ENCODE data around the gene PARP3.
A peak's percentile ranks its signal among the peaks of the same experiment; 100 is the strongest.
"Not testable (repeated sequence)": the region's sequence is repeated elsewhere in the genome, so short reads cannot be mapped to it uniquely, and the experiment has no call there.

PARP3 gene

DNA sequence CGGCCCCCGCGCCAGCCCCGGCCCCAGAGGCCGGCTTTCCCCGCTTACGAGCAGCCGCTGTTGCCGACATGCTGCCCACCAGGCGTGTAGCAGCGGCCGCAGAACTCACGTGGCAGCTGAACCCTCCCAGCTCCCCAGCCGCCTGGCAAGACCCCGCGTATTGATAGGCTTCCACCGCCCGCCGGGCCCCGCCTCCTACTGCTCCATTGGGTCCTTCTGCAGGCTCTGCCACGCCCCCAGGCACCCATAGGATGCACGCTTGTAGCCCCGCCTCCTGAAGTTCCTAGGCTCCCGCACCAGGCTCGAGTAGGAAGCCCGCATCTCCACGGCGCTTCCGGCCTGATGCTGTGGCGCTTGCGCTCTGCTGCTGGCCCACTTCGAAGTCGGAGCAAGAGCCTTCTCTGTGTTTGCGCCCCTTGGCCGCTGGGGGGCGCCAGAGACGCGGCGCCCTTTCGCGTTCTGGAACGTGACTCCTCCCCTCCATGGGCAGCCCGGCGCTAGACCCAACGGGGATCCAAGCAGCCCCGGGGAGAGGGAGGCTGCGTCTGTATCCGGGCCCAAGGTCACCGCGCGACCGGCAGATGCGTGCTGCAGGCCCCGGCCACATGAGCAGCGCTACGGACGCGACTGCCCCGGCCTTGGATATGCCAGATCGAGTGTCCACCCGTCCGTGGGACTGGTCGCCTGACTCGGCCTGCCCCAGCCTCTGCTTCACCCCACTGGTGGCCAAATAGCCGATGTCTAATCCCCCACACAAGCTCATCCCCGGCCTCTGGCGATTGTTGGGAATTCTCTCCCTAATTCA, at the start of gene PARP3, which contains the start of gene RRP9:
Gene PARP3 (plus strand): TSS at position 566 of the 805 bp plus-strand sequence. CDS start 993 bp downstream, outside the sequence.
Gene RRP9 (minus strand): TSS at position 107 of the 805 bp plus-strand sequence. CDS start 37 bp downstream, at position 70.
- peak; percentile 98 for DNase-seq

DNA sequence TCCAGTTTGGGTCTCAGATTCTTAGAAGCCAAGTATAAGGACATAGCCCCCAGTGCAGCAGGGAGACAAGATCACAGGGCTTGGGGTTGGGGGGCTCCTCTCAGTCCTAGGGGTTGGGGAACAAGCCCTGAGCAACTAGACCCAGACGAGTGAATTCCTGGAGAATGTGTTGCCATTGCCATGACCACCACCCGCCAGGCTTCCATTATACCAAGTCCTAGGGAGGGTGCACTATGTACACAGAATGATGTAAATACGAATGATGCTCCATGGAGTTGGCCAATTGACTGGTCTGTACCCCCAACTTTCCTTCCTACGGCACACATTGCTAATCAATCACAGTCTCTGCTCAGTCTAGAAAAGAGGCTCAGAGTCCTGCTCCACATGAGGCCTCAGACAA, 47.8 kb upstream of the PARP3 start:
- DNase-seq, result no peak

DNA sequence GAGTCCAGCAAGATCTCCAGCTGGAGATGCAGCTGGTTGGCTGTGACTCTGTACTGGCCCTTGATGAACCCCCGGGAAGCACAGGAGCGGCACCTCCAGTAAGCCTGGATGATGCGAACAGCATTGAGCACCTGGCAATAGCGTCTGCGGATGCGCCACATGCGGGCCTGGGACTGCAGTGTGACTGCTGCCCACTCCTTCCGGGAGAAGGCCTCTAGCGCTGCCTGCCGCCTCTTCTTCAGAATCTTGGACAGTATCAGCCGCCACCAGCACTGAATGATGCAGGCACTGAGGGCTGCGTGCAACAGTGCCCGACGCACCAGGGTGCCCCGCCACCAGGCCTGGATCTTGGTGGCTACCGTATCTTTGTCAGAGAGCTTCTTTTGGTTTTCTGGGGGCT, 47.2 kb upstream of the PARP3 start:
- DNase-seq, result no peak

DNA sequence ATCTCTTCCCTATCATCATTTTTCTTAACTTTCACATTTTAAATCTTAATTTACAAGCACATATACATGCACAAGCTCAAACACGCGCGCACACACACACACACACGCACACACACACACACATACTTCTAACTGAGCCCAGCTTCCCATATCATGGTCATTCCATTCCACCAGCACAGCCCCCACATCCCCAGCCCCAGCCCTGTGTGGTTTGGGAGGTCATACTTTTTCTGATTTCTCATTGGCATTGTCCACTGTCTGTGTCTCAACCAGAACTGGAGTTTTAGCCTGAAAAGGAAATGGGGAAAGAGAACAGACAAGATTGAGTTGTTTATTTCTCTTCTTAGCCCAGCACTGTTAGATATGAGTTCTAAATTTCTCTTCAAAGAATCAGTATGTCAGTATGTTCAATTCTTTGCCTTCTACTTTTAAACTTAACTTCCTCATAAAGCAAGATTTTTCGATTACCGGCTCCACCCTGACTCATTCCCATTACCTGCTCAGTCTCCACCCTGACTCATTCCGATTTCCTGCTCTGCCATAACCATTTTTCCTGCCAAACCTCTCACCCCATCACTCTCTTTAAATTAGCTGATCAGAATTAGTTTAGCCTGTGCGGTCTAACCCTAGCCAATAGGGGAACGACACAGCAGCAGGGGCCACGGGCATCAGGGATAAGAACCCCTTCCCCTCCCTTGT, 45.4 kb upstream of the PARP3 start:
- no peak for DNase-seq

DNA sequence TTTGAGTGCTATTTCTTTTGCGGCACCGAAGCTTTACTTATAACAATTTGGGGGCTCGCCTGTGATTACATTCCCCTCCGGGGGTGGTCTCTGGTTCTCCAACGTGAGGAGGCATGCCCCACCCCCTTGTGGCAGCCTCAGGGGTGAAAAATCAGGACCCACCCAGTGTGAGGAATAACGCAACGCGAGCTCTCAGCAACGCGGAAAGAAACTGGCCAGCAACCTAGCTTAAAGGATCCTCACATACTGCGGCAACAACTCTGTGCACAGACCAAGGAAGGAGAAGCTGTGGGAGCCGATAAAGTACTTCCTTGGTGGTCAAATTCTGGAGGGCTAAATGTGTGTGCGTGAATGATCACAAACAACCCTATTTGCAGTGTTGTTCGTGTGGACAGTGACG, 44.8 kb upstream of the PARP3 start:
- DNase-seq, result no peak

DNA sequence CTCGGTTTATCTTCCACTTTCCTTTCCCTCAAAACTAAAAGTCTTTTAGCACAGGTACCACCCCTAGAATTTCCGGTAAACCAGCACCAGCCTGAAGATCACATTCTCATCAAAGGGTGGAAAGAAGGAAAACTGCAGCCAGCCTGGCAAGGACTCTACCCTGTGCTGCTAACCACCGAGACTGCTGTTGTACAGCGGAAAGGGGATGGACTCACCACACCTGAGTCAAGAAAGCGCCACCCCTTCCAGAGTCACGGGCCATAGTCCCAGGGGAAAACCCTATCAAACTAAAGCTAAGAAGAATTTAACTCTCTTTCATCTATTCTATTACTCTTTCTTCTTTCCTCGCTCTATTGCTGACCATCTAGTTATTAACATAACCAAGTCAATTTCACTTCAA, 42.1 kb upstream of the PARP3 start:
- not testable (repeated sequence) for DNase-seq

DNA sequence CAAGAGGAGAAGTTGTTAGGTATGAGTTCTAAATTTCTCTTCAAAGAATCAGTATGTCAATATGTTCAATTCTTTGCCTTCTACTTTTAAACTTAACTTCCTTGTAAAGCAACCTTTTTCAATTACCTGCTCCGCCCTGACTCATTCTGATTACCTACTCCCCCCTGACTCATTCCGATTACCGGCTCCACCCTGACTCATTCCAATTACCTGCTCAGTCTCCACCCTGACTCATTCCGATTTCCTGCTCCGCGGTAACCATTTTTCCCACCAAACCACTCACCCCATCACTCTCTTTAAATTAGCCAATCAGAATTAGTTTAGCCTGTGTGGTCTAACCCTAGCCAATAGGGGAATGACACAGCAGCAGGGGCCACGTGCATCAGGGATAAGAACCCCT, 39.8 kb upstream of the PARP3 start:
- DNase-seq, result not testable (repeated sequence)

DNA sequence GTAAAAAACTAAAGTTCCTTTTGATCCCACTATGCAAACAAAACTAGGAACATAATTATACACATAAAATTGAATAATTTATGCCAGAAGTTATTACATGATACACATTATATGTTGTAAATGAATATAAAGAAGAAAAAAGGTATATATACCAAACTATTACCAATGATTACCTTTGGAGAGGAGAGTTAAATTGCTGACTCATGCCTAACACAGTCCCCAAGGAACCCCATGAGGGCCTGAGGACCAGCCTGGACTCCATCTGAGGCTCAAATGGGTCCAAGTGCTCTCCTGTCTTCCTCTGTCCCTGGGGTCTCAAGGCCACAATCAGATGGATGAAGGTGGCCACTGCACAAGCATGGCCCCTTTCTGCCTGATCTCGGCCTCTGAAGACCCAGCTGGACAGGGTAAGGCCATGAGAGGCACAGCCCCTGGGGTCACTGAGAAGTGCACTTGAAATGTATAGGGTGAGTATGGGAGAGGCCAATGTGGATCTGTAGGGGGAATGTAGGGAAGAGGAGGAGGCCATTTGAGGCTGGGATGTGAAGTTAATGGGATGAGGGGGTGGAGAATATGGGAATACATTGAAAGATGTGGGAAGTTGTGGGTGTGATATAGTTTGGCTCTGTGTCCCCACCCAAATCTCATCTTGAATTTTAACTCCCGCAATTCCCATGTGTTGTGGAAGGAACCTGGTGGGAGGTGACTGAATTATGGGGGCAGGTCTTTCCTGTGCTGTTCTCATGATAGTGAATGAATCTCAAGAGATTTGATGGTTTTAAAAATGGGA, 37.9 kb upstream of the PARP3 start:
- DNase-seq, result no peak

DNA sequence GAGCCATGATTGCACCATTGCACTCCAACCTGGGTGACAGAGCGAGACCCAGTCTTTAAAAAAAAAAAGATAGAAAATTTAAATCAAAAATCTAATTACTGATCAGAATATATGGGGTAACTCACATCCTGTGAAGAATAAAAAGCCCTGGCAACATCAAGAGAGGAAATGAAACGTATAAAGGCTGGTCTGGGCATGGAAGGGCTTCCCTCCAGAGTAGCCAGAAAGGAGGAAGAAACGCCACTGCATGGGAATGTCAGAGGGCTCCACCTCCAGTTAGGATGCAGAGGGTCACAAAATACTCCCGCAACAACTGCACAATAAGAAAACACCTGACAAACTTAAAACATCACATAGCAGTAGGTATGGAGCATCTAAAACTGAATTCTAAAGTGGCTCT, 34.1 kb upstream of the PARP3 start:
- DNase-seq, result no peak

DNA sequence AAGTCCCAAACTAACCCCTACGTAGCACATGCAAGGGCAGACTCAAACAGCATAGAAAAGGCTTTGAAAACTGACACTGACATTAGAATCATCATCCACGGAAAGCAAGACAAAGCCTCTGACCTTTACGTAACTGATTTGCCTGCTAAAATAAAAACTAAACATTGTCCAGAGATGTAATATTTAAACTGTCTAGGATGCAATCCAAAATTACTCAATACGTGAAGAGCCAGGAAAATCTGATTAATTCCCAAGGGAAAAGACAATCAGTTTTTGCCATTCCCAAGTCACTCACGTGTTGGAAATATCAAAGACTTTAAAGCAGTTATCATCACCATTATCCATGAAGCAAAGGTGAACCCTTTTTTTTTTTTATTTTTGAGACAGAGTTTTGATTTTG, 25.7 kb upstream of the PARP3 start:
- no peak for DNase-seq

DNA sequence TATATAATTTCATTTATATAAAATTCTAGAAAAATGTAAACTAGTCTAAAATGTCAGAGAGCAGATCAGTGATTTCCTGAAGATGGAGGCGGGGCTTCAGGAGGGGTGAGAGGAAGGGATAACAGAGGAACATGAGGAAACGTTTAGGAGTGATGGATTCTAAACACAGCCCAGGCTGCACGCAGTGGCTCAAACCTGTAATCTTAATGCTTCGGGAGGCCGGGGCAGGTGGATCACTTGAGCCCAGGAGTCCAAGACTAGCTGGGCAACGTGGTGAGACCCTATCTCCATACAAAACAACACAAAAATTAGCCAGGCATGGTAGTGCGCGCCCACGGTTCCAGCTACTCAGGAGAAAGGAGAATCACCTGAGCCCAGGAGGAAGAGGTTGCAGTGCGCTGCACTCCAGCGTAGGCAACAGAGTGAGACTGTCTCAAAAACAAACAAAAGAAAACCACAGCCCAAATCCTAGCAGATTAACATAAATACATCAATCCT, 21.0 kb upstream of the PARP3 start:
- no peak for DNase-seq

DNA sequence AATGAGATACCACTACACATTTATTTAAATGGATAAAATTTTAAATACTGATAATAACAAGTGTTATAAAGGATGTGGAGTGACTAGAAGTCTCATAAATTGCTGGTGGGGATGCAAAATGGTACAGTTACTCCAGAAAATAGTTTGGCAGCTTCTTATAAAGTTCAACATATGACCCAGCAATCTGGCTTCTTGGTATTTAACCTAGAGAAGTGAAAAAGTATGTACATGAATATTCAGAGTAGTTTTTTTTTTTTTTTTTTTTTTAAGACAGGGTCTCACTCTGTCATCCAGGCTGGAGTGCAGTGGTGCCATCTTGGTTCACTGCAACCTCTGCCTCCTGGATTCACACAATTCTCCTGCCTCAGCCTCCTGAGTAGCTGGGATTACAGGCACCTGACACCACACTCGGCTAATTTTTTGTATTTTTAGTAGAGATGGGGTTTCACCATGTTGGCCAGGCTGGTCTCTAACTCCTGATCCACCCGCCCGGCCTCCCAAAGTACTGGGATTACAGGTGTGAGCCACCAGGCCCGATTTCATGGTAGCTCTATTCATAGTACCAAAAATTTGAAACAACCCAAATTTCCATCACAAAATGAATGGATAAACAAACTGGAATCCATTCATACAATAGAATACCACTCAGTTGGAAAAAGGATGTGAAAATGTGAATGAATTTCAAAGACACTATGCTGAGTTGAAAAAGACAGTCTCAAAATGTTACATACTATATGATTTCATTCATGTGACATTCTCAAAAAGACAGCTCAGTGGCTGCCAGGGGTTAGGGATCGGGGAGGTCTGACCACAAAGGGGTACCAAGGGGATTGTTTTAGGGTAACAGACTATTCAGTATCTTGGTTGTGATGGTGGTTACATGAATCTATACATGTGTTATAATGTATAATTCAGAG, 14.8 kb upstream of the PARP3 start:
- no peak for DNase-seq

DNA sequence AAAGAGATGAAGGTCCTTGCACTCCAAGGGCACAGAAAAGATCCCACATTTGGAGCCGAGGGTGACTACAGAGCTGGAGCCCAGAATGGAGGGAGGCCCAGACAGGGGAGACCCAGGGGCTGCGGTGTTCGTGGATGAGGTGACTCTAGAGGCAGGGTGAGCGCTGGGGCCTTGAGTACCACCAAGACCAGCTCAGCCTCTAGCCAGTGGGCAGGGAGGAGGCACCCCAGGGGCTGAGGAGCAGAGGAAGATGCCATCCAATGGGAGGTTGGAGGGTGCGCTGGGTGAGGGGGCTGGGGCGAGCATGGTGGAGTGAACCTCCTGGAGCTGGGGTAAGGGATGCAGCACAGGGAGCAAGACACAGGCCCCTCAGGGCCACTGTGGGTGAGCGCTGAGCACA, 13.7 kb upstream of the PARP3 start:
- no peak for DNase-seq

DNA sequence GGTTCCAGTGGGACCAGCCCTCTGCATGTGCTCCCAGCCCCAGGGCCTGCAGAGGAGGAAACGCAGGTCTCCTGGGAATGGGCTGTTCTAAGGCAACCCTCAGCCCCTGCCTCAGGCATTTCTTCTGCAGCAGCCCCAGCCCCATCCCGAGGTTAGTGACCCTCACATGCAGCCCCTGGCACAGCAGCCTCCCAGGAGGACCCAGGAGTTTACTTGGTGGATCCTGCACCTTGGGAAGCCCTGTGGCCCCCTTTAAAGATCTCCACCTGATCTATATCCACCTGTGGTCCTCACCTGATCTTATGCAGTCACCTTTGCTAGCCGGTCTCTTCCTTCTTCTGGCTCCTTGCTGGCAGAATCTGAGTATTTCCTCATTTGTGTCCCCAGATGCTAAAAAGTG, 13.2 kb upstream of the PARP3 start:
- DNase-seq, result not testable (repeated sequence)

DNA sequence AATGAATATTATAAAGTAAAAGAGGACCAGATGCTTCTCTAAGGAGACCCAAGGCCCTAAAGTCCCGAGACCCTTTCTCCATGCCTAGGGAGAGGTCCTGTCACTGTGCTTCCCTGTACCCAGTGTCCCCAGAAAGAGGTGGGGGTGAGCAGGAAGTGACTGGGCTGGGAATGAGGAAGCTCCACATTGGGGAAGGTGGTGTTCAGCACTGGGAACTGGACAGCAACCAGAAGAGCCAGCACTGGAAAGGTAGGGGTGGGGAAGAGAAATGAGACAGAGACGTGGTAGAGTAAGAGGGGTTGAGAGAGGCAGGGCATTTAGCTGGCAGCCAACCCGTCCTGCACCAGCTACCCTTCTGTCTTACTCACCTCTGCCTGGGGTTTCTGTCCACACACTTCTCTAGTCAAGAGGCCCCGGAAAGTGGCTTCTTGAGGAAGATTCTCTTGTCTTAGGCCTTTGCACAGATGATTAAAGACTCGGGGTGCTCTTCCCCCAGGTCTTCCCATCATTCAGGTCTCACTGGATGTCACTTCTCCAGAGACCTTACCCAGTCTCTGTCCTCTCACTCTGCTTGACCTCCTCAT, 12.7 kb upstream of the PARP3 start:
- no peak for DNase-seq

DNA sequence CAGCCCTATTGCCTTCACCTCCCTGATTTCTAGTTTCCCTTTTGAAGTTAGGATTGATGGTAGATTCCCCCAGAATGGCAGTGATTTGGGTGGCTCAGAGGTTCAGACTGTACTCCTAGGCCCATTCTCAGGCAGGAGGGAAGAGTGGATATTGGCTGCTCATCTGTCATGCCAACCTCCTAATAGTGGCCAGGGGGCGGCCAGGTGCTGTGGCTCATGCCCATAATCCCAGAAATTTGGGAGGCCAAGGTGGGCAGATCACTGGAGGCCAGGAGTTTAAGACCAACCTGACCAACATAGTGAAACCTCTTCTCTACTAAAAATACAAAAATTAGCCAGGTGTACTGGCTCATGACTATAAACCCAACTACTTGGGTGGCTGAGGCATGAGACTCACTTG, 11.7 kb upstream of the PARP3 start:
- DNase-seq, result no peak

DNA sequence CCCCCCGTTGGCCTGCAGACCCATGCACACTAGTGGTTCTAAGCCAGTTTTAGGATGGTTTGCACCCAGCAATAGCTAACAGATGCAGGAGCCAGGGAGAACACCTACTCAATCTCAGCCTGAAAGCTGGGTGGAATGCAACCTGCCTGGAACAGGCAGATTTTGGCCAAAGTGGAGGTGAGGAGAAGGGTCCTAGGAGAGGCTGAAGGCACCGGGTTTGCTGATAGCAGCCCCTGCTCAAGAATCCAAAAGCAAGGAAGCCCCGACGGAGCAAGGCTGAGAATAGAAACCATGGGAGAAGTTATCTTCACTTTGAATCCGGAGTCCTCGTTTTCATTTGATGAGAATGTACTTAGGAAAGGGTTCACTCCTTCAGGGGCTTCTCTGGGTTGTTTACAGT, 10.4 kb upstream of the PARP3 start:
- DNase-seq, result no peak

DNA sequence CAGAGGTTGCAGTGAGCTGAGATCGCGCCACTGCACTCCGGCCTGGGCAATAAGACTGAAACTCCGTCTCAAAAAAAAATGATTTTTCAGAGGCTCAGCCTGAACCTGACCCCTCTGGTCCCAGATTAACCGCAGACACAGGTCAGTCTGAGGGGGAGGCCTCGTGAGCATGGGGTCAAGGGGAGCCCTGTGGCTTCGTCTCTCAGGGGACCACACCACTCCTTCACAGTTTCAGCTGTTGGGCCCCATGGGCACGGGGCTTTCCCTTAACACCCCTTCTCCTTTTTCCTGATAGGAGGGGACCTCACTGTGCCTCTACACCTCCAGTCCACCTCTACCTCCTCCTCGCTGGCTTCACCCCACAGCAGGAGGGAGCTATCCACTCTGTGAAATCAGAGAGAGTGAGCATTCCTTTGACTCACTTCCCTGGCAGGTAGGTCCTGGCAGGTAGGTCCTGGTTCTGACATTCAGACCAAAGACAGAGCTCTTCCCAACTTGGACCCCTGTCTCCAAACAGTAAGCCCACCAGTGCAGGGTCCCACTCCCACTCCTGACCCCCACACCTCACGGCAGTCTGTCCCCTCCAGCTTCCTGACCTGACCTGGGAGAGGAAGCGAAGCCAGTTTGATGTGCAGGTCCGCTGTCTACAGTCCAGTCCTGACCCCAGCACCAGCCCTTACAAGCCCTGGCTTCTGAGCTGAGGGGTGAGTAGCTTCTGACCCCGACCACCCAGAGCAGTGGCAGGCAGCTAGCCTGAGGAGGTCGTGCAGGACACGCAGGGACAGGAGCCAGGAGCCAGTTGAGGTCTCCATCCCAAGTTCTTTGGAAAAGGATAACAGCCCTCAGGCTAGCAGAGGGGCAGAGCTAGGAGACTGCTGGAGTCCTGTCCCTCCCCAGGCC, 9.4 kb upstream of the PARP3 start:
- no peak for DNase-seq

DNA sequence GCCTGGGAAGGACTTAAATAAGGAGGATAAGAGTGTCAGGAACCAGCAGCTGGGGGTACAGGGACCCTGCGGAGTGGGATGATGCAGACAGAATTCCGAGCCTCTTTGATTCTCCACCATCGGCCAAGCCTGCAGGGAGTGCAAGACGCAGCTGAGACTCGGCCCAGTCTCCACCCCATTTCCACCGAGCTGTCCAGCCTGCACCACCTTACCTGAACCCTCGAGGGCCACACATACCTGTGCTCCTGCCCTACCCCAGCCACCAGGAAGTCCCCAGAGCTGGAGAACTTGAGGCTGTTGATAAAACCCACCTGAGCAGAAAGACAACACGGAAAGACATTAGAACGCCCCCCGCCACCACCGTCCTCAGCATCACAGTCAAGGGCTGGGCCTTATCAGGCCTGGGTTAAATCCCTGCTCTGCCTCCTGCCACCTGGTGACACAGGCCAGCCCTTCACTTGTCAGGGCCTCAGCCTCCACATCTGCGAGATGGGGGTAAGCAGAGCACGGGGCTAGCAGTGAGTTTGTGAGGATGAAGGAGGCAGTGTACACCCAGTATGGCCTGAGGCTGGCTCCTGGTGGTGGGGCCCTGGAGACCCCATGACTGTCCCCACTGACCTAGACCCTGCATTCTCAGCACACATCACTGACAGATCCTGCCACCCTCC, 8.6 kb upstream of the PARP3 start:
- DNase-seq, result no peak
